Neural progenitor cell (in vitro differentiated cells): ENCODE data around the gene C1orf210. TPM values are rescaled to one million over a fixed set of nuclear protein-coding genes. Genes with fewer than 3 reads are reported as not detected.
A peak's percentile ranks its signal among the peaks of the same experiment; 100 is the strongest.

Experiments used
- DNase-seq: peaks from one replicate; pipeline ENCODE4 v3.0.0-alpha.2; 2016; ENCODE audit warnings: low spot score
- H2AFZ ChIP-seq: fragments of 200-600 bp; sonication (generic); replicated peaks from 2 replicates; pipeline ENCODE4 v1.6.1; 2016; ENCODE audit warnings: antibody characterized with exemption
- H3F3A ChIP-seq: fragments of 200-600 bp; sonication (generic); 2 replicates; pipeline ENCODE4 v1.6.1; 2016; ENCODE audit warnings: antibody characterized with exemption, low read depth
- H3K27ac ChIP-seq: fragments of 200-600 bp; sonication (generic); 2 replicates; pipeline ENCODE4 v1.5.1; 2016; ENCODE audit warnings: mild to moderate bottlenecking
- H3K27me3 ChIP-seq: fragments of 200-600 bp; sonication (generic); 2 replicates; pipeline ENCODE4 v1.6.1; 2016; ENCODE audit warnings: mild to moderate bottlenecking, moderate library complexity
- H3K36me3 ChIP-seq: fragments of 200-600 bp; sonication (generic); 2 replicates; pipeline ENCODE4 v1.5.1; 2016
- H3K4me1 ChIP-seq: fragments of 200-600 bp; sonication (generic); 2 replicates; pipeline ENCODE4 v1.6.1; 2016; ENCODE audit warnings: mixed run types
- H3K4me2 ChIP-seq: fragments of 200-600 bp; sonication (generic); 2 replicates; pipeline ENCODE4 v1.6.1; 2016
- H3K4me3 ChIP-seq: fragments of 200-600 bp; sonication (generic); 2 replicates; pipeline ENCODE4 v1.5.1; 2016
- H3K79me2 ChIP-seq: fragments of 200-600 bp; sonication (generic); 2 replicates; pipeline ENCODE4 v1.6.1; 2016; ENCODE audit warnings: low read depth
- H3K9ac ChIP-seq: fragments of 200-600 bp; sonication (generic); 2 replicates; pipeline ENCODE4 v1.6.1; 2016
- H3K9me3 ChIP-seq: fragments of 200-600 bp; sonication (generic); 2 replicates; pipeline ENCODE4 v1.5.1; 2016; ENCODE audit warnings: low read depth
- H4K20me1 ChIP-seq: fragments of 200-600 bp; sonication (generic); 2 replicates; pipeline ENCODE4 v1.6.1; 2016; ENCODE audit warnings: low read depth
- H3K27ac Mint-ChIP-seq: 3 replicates; pipeline ENCODE4 v1.8.0; 2021; ENCODE audit warnings: mixed read lengths
- H3K27me3 Mint-ChIP-seq: 2 replicates; pipeline ENCODE4 v1.8.0; 2022; ENCODE audit warnings: low read depth, mild to moderate bottlenecking, inconsistent platforms, moderate library complexity, mixed read lengths; ENCODE audit not compliant: insufficient read depth
- H3K36me3 Mint-ChIP-seq: 3 replicates; pipeline ENCODE4 v1.8.0; 2021; ENCODE audit warnings: mixed read lengths
- H3K4me1 Mint-ChIP-seq: 3 replicates; pipeline ENCODE4 v1.8.0; 2021; ENCODE audit warnings: mixed read lengths
- H3K4me3 Mint-ChIP-seq: 3 replicates; pipeline ENCODE4 v1.8.0; 2021; ENCODE audit warnings: mild to moderate bottlenecking, moderate library complexity, mixed read lengths
- H3K9me3 Mint-ChIP-seq: 3 replicates; pipeline ENCODE4 v1.8.0; 2020; ENCODE audit warnings: mixed read lengths
- EZH2 ChIP-seq: fragments of 200-600 bp; sonication (generic); IDR thresholded peaks from 2 replicates; pipeline ENCODE4 v1.6.1; 2017; ENCODE audit warnings: antibody characterized with exemption, mild to moderate bottlenecking, moderate library complexity
- EZH2phosphoT487 ChIP-seq: fragments of 200-600 bp; sonication (generic); IDR thresholded peaks from 2 replicates; pipeline ENCODE4 v1.6.1; 2017; ENCODE audit warnings: antibody characterized with exemption
- total RNA-seq: library from RNA; depleted of rRNA; stranded (reverse); fragments of >200 nt; gene quantifications from 2 replicates; pipeline ENCODE4 v1.2.3, GENCODE V29; 2015; ENCODE audit warnings: low replicate concordance
- TF ChIP-seq, protein P1 (sequence below): fragments of 200-600 bp; sonication (generic); IDR thresholded peaks from 2 replicates; pipeline ENCODE4 v1.5.1; 2017; ENCODE audit warnings: antibody characterized with exemption, mild to moderate bottlenecking

C1orf210 gene
- total RNA-seq, 1 donor from 2014 or later: not detected

DNA sequence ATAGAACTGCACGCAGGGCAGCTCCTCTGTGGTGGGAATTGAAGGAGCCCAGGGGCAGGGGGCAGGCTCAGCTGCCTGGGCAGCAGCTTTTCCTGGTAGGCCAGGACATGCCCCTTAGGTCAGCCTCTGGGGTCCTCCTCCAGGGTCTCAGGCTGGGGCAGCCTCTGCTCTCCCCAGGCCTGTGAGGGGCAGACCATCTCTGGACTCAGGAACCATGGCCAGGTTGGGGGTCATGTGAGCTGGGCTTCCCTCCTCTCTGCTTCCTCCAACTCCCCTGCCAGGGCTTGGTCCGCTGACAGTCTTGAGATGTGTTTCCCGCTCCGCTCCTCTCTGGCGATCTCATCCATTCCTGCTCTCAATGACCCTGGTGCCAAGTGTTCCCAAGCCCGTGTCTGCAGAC lies 5.7 kb downstream of the C1orf210 start:
- no peak overlapping the region for H3K4me3 ChIP-seq
- H4K20me1 ChIP-seq: no peaks in the 10 kb centered on the region
- H3K27ac Mint-ChIP-seq: peak overlapping the region; percentile 50
- H3K36me3 Mint-ChIP-seq: no peaks in the 10 kb centered on the region
- no peak overlapping the region for H3K4me3 Mint-ChIP-seq
- DNase-seq: no peak
- no peaks in the 10 kb centered on the region for H3K79me2 ChIP-seq
- H3K4me1 Mint-ChIP-seq: peaks cover 16% of the 10 kb centered on the region
- no peaks in the 10 kb centered on the region for H3K9me3 ChIP-seq
- H3K27me3 ChIP-seq: no peaks in the 10 kb centered on the region
- no peak overlapping the region for H2AFZ ChIP-seq
- no peaks in the 10 kb centered on the region for H3K36me3 ChIP-seq
- H3K4me1 ChIP-seq: peaks cover 4% of the 10 kb centered on the region
- H3F3A ChIP-seq: no peaks in the 10 kb centered on the region
- no peak overlapping the region for H3K9ac ChIP-seq
- H3K4me2 ChIP-seq: no peak overlapping the region
- peaks cover 6% of the 10 kb centered on the region for H3K9me3 Mint-ChIP-seq
- TF ChIP-seq EZH2 (no peak), EZH2phosphoT487 (no peak)
- TF ChIP-seq, protein P1, sequence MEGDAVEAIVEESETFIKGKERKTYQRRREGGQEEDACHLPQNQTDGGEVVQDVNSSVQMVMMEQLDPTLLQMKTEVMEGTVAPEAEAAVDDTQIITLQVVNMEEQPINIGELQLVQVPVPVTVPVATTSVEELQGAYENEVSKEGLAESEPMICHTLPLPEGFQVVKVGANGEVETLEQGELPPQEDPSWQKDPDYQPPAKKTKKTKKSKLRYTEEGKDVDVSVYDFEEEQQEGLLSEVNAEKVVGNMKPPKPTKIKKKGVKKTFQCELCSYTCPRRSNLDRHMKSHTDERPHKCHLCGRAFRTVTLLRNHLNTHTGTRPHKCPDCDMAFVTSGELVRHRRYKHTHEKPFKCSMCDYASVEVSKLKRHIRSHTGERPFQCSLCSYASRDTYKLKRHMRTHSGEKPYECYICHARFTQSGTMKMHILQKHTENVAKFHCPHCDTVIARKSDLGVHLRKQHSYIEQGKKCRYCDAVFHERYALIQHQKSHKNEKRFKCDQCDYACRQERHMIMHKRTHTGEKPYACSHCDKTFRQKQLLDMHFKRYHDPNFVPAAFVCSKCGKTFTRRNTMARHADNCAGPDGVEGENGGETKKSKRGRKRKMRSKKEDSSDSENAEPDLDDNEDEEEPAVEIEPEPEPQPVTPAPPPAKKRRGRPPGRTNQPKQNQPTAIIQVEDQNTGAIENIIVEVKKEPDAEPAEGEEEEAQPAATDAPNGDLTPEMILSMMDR: no peak
- H3K27me3 Mint-ChIP-seq: peaks cover 19% of the 10 kb centered on the region
- no peak overlapping the region for H3K27ac ChIP-seq

DNA sequence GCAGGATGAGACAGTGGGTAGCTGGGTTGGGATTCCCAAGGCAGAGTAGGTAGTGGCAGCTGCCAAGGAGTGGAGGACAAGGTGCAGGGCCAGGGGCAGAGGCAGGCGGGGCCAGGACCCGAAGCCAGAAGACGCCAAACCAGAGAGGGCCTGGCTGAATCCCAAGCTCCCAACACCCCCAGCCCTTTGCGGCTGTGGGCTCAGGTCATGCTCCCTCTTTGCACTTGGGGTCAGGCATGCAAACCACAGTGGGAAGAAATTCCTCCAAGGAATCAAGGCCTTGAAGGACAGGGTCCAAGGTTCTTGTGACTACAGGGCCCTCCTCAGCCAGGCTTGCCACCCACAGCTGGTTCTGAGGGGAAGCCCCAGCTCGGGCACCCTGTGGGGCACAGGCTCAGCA lies 6.2 kb downstream of the C1orf210 start:
- no peaks in the 10 kb centered on the region for H3K36me3 ChIP-seq
- no peak overlapping the region for H3K4me2 ChIP-seq
- Mint-ChIP-seq H3K4me1 (peaks cover 16% of the 10 kb centered on the region), H3K36me3 (no peaks in the 10 kb centered on the region), H3K4me3 (no peak overlapping the region), H3K9me3 (peaks cover 6% of the 10 kb centered on the region), H3K27ac (no peak overlapping the region), H3K27me3 (peaks cover 19% of the 10 kb centered on the region)
- DNase-seq: no peak
- no peaks in the 10 kb centered on the region for H3F3A ChIP-seq
- TF ChIP-seq, protein P1: no peak
- TF ChIP-seq EZH2phosphoT487 (no peak), EZH2 (no peak)
- H3K4me1 ChIP-seq: peaks cover 4% of the 10 kb centered on the region
- H3K79me2 ChIP-seq: no peaks in the 10 kb centered on the region
- no peak overlapping the region for H3K4me3 ChIP-seq
- no peaks in the 10 kb centered on the region for H3K9me3 ChIP-seq
- no peak overlapping the region for H3K9ac ChIP-seq
- H3K27me3 ChIP-seq: no peaks in the 10 kb centered on the region
- H3K27ac ChIP-seq: no peak overlapping the region
- H2AFZ ChIP-seq: no peak overlapping the region
- H4K20me1 ChIP-seq: no peaks in the 10 kb centered on the region

DNA sequence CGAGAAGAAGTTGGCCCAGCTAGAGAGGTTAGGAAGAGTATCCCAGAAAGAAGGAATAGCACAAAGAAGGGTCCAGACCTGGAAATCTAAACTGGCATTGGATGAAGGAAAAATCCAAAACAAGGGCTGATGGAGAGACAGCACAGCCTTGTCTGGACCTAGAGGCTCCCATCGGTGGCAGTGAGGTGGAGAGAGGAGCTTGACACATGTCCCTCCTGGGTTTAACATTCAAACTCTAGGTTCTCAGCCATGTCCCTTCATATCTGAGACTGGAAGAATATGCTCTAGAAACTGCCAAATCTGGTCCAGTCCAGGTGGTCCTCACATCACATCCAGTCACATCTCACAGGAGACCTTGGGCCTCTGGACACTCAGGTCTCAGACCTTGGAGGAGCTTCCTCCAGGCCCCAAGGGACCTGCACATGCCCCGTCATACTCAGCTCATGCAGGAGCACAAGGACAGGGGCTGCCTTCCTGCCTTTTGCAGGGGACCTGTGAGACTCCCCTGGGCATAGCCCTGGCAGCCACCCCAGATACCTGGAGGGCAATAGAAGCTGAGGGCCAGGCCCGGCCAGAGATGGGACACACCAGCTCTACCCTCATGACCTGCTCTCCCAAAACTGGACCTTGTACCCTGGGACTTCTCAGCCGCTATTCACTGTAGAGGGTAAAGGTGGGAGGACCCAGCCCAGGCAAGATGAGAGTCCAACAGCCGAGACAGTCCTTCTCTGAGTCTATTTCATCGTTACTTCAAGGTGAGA lies 8.1 kb downstream of the C1orf210 start:
- no peak for TF ChIP-seq EZH2phosphoT487
- DNase-seq: no peak
- Histone ChIP-seq H3K27me3 (no peaks in the 10 kb centered on the region), H2AFZ (no peak overlapping the region), H3K36me3 (no peaks in the 10 kb centered on the region), H3K9me3 (no peaks in the 10 kb centered on the region), H3K79me2 (no peaks in the 10 kb centered on the region), H4K20me1 (no peaks in the 10 kb centered on the region), H3K27ac (no peak overlapping the region), H3F3A (no peaks in the 10 kb centered on the region), H3K4me1 (peaks cover 2% of the 10 kb centered on the region), H3K4me3 (no peak overlapping the region), H3K4me2 (no peak overlapping the region), H3K9ac (no peak overlapping the region)
- H3K4me1 Mint-ChIP-seq: peaks cover 13% of the 10 kb centered on the region
- peaks cover 6% of the 10 kb centered on the region for H3K9me3 Mint-ChIP-seq
- H3K4me3 Mint-ChIP-seq: no peak overlapping the region
- no peaks in the 10 kb centered on the region for H3K36me3 Mint-ChIP-seq
- no peak overlapping the region for H3K27ac Mint-ChIP-seq
- peaks cover 19% of the 10 kb centered on the region for H3K27me3 Mint-ChIP-seq

DNA sequence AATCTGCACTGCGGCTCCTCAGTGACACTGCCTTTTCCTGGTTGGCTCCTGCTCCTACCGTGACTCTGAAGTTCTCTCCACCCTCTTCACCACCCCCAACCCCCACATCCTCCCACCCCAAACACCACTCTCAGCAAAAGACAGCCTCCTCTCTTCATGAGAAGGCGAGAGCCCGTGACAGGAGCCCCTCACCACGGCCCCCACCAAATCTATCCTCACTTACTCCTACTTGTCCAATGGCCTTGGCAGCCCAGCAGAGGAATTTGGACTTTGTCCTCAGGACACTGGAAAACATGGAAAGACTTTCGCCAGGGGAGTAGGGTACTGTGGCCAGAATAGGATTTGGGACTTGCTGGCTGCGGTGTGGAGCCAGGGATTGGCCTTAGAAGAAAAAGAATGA lies 8.7 kb downstream of the C1orf210 start:
- Histone ChIP-seq H3K36me3 (no peaks in the 10 kb centered on the region), H3K27ac (no peak overlapping the region), H4K20me1 (no peaks in the 10 kb centered on the region), H3K27me3 (no peaks in the 10 kb centered on the region), H3K4me1 (no peaks in the 10 kb centered on the region), H3K9me3 (no peaks in the 10 kb centered on the region), H3K9ac (no peak overlapping the region), H3F3A (no peaks in the 10 kb centered on the region), H3K79me2 (no peaks in the 10 kb centered on the region), H3K4me2 (no peak overlapping the region), H2AFZ (no peak overlapping the region), H3K4me3 (no peak overlapping the region)
- H3K36me3 Mint-ChIP-seq: no peaks in the 10 kb centered on the region
- no peak overlapping the region for H3K4me3 Mint-ChIP-seq
- H3K9me3 Mint-ChIP-seq: peaks cover 6% of the 10 kb centered on the region
- peaks cover 22% of the 10 kb centered on the region for H3K27me3 Mint-ChIP-seq
- TF ChIP-seq EZH2phosphoT487: no peak
- TF ChIP-seq, protein P1: no peak
- TF ChIP-seq EZH2: no peak
- DNase-seq: no peak
- H3K27ac Mint-ChIP-seq: peak overlapping the region; percentile 48
- H3K4me1 Mint-ChIP-seq: peaks cover 11% of the 10 kb centered on the region
